ENCODE measurements around the gene GLA. TPM values are rescaled to one million over a fixed set of nuclear protein-coding genes. Genes with fewer than 3 reads are reported as not detected.

Gene GLA
- total and polyA plus RNA-seq, 9 of the 15 experiments (the other 6 are each of a cell fraction or from before 2014, with no cell fraction given) = 41.7 to 146 (median 73.8) TPM

DNA sequence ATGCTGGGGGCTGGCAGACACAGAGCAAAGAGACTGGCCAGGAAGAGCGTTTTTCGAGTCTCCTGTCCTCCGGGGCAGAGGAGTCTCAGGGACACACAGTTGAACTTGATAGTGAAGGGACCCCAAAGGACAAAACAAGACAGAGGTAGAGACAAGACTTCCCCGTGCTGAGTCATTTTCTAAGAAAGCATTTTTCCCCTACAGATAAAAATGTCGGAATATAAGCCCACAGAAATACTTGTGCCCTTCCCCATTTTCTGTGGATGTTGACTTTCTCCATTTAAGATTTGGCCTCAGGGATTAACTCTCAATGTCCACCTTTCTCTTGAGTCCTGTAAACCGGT lies 21.2 kb downstream of the GLA start:
- ATAC-seq (peak; percentile 4; the same call in 2 of the 3 replicates), FAIRE-seq (no peak), DNase-seq (ENCODE audit: extremely low read depth in 1 of 4, low spot score in 3 of 4) (peak in 2 of 4 experiments; percentile 27 to 56)
- 0% methylated on average over 6 of the region's 6 CpGs for WGBS (ENCODE audit: insufficient coverage, low coverage, missing lambda C conversion rate)
- peak overlapping the region; percentile 82 for H2AFZ ChIP-seq (ENCODE audit: low read depth, low read length)
- in situ Hi-C loops (cut with MboI) = no loop called here
- peaks cover 76% of the 10 kb centered on the region for H3K79me2 ChIP-seq (ENCODE audit: control insufficient read depth, insufficient read depth, low read length)
- H3K27me3 ChIP-seq (ENCODE audit: control insufficient read depth in 2 of 2, insufficient read depth in 2 of 2, low read length in 2 of 2) = no peaks in the 10 kb centered on the region
- no TSS peak for BruUV-seq (replicated peaks)
- H3K4me1 ChIP-seq (replicated peaks in 1 of 2; ENCODE audit: control insufficient read depth in 2 of 2, insufficient read depth in 2 of 2, low read length in 2 of 2) = peaks cover 4 to 17% of the 10 kb centered on the region in 2 experiments
- peak overlapping the region; percentile 57 for H3K4me3 ChIP-seq
- H3K4me2 ChIP-seq (ENCODE audit: insufficient read depth, low read length) = peak overlapping the region; percentile 92
- CTCF ChIA-PET (ENCODE audit: low intra/inter-chr PET ratio) = no interaction called here
- peak overlapping the region; percentile 92 for H3K27ac ChIP-seq (ENCODE audit: extremely low read depth, low read depth, low read length)
- H3K9ac ChIP-seq (ENCODE audit: insufficient read depth in 1 of 2, low read depth in 2 of 2, low read length in 2 of 2) = peak overlapping the region; percentile 92 to 95
- no peaks in the 10 kb centered on the region for H3K9me1 ChIP-seq (ENCODE audit: control insufficient read depth, insufficient read depth, low read length)
- no peaks in the 10 kb centered on the region for H4K20me1 ChIP-seq (replicated peaks; ENCODE audit: control insufficient read depth, insufficient read depth, low read length)
- POLR2A ChIA-PET = interaction anchor here (0.6 to 1.5 kb wide), 2 partner anchors 16 to 23 kb away, joined by 5 to 6 read pairs; no protein-coding TSS in a partner anchor
- intact Hi-C loops (cut with micrococcal nuclease) = no loop called here
- H3K36me3 ChIP-seq (ENCODE audit: control insufficient read depth, insufficient read depth, low read length) = peaks cover 8% of the 10 kb centered on the region; the same call in 2 of the 3 replicates
- H3K9me3 ChIP-seq (replicated peaks; ENCODE audit: control insufficient read depth, insufficient read depth, low read depth, low read length) = no peaks in the 10 kb centered on the region
- TF ChIP-seq BRD9 (IDR thresholded peaks at IDR 0.05; ENCODE audit: low read depth, partially characterized antibody) (no peak), MAFF (IDR thresholded peaks at IDR 0.05; ENCODE audit: low read length) (peak; percentile 38; the same call in 1 of the 2 replicates), MECOM (CRISPR knock-in tag; IDR thresholded peaks at IDR 0.05) (no peak), PURB (CRISPR knock-in tag; IDR thresholded peaks at IDR 0.05; ENCODE audit: low read depth) (no peak), CREM (IDR thresholded peaks at IDR 0.05; ENCODE audit: low read depth) (no peak), ZNF175 (CRISPR knock-in tag; IDR thresholded peaks at IDR 0.05; ENCODE audit: low read depth) (0 out of 2 replicates have a peak, but pooled peaks have one; percentile 13), NFE2L1 (tag; IDR thresholded peaks at IDR 0.05; ENCODE audit: borderline replicate concordance, low read depth) (peak; percentile 5; the same call in 1 of the 2 replicates), ZNF592 (IDR thresholded peaks at IDR 0.05) (peak; percentile 18; the same call in 1 of the 2 replicates), NR2C1 (IDR thresholded peaks at IDR 0.05) (no peak), NR2C1 (tag; IDR thresholded peaks at IDR 0.05) (0 out of 2 replicates have a peak, but pooled peaks have one; percentile 0), C11orf30 (IDR thresholded peaks at IDR 0.05; ENCODE audit: low read depth) (peak; percentile 55; the same call in 1 of the 2 replicates), NFE2 (IDR thresholded peaks at IDR 0.05; ENCODE audit: low read depth) (peak; percentile 60), STAT5A (IDR thresholded peaks at IDR 0.05; ENCODE audit: borderline replicate concordance, low read length) (peak; percentile 39; the same call in 1 of the 2 replicates), HDAC2 (IDR thresholded peaks at IDR 0.05) (0 out of 2 replicates have a peak, but pooled peaks have one; percentile 0), ZNF316 (IDR thresholded peaks at IDR 0.05) (peak; percentile 50; the same call in 1 of the 2 replicates), ZNF124 (CRISPR knock-in tag; IDR thresholded peaks at IDR 0.05) (no peak), NCOR1 (IDR thresholded peaks at IDR 0.05) (peak; percentile 42; the same call in 1 of the 2 replicates), JUND (IDR thresholded peaks at IDR 0.05; ENCODE audit: borderline replicate concordance, low read depth, low read length) (0 out of 2 replicates have a peak, but pooled peaks have one; percentile 5), JUND (tag; IDR thresholded peaks at IDR 0.05; ENCODE audit: borderline replicate concordance, low read depth, low read length) (no peak), NBN (IDR thresholded peaks at IDR 0.05; ENCODE audit: low read depth) (no peak), ZNF707 (CRISPR knock-in tag; conservative IDR thresholded peaks at IDR 0.05) (no peak), NR2C2 (CRISPR knock-in tag; IDR thresholded peaks at IDR 0.05) (no peak), NR2C2 (tag; IDR thresholded peaks at IDR 0.05) (peak; percentile 70; the same call in 1 of the 2 replicates)

All from K562 (cell line).